Left forelimb (tissue), 1 donor: Measurements from ENCODE around the gene ARMC10.
"Not testable (repeated sequence)": the region's sequence is repeated elsewhere in the genome, so short reads cannot be mapped to it uniquely, and the experiment has no call there.

Experiments
- DNase-seq: peaks from one replicate; pipeline ENCODE4 v3.0.0-alpha.2; 2018; ENCODE audit warnings: low spot score

Gene ARMC10

GRCh38 chr7:103124429-103124979 lies 49.6 kb downstream of the ARMC10 start:
- DNase-seq, result no peak

DNA sequence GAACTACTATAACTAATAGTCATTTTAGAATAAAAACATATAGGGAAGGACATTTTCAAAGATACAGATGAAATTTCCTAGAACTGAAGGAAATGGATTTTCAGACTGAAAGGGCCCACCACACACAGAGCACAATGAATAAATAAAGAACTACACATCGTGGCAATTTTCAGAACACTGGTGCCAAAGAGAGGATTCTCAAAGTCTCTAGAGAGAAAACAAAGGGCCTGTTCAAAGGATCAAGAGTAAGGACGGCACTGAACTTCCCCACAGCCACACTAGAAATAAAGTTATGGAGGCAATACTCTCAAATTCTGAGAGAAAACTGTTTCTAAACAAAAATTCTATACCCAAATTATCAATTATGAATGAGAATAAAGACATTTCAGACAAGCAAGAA lies 52.1 kb downstream of the ARMC10 start:
- DNase-seq, result no peak

- DNase-seq, result no peak
These were observed 55.0 kb downstream of the ARMC10 start for GRCh38 chr7:103129702-103130549.

DNA sequence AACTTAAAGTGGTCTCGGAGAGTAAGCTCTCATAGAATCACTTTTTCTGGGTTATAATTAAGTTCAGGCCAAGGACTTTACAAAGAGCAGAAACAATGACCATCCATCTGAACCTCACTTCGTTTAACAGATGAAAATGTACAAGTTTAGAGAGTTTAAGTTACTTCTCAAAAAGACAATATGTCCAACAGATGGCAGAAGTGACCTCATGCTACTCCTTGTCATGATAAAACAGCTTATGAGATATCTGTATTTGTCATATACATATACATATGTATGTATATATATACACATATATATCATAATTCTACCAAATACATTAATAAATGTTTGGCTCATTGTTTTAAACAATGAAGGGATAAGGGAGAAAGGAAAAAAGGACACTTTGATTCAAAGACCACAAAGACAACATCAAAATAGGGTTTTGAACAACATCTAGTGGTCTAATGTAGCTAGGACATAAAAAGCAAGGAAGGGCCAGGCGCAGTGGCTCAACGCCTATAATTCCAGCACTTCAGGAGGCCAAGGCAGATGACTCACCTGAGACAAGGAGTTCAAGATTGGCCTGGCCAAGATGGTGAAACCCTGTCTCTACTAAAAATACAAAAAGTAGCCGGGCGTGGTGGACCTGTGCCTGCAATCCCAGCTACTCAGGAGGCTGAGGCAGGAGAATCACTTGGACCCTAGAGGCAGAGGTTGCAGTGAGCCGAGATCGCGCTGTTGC lies 56.1 kb downstream of the ARMC10 start:
- DNase-seq, result no peak

DNA sequence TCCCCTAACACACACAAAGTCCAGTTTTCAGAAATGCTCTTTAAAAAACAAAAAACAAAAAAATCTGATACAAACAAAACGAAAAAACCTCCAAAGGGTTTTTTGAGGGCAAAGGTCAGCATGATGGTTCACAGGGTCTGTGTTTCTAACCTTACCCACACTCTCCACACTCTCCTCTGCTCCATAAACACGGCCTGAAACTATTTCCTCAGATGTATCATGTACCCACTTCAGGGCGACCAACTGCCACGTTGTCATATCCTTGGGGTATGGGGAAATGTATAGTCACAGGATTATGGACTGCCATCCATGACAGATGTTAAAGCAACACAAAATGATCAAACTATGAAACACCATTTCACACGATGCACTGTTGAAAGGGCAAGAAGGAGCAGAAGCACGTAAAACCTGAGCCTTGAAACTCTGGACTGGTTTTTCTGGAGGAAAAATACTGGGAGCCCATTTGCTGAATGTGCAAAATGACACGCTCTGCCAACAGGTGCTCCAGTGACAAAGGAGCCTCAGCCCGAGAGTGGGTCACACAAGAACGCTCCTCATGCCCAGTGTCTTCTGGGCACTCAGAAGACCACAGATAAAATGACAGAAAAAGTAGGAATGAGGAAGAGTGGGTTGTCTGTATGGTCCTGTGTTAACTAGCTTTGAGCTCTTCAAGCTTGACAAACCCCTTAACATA lies 58.2 kb downstream of the ARMC10 start:
- DNase-seq, result no peak

DNA sequence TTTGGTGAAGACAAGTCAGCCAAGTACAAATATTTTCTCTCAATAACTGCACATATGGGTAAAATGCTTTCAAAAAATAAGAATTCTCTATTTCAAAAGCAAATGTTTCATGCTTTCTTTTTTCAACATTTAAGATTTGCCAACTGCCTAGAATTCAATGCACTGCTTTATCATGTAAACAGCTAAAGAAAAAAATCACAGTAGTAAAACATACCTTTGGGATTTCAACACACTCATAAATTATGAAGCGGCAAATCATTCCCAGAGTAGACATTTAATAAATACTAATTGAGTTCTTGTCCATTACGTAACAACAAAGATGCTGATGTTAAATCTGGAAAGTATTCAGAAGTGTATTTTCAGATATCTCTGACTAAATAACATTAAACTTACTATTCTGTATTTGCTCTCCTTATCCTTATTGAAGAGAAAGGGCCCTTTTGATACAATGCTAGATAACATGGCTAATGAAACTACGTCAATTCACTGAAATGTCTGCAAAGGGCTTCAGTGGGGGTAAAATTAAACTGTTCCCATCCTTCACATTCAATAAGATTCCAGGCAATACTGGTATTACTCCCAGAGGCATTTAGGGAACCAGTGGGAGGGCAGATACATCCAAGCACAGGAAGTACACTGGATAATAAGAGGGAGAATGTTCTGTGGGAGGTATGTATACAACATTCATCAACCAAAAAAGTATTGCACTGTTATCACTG lies 60.1 kb downstream of the ARMC10 start:
- DNase-seq, result no peak

GRCh38 chr7:103140061-103140460 lies 65.1 kb downstream of the ARMC10 start:
- no peak for DNase-seq

DNA sequence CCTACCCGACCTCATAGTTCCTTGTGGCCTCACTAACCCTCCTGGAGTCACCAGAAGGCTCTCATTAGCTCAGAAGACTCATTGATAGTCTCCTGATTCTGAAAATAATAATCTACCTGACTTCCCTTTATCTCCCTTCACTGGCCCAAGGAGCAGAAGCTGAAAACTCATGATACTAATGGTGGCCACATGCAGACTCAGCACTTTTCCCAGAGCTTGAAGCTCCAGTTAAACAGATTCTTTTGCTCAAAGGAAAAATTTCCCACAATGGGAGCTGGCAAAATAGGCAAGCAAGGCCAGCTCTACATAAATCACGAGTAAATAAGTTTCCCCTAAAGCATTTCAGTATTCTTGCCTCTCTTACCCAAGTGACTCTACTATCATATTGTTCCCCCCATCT lies 65.7 kb downstream of the ARMC10 start:
- no peak for DNase-seq

GRCh38 chr7:103141753-103142404 lies 66.9 kb downstream of the ARMC10 start:
- DNase-seq, result no peak

- no peak for DNase-seq
These were observed 67.6 kb downstream of the ARMC10 start for GRCh38 chr7:103142494-103142893.

GRCh38 chr7:103143868-103144267 lies 68.9 kb downstream of the ARMC10 start:
- no peak for DNase-seq

DNA sequence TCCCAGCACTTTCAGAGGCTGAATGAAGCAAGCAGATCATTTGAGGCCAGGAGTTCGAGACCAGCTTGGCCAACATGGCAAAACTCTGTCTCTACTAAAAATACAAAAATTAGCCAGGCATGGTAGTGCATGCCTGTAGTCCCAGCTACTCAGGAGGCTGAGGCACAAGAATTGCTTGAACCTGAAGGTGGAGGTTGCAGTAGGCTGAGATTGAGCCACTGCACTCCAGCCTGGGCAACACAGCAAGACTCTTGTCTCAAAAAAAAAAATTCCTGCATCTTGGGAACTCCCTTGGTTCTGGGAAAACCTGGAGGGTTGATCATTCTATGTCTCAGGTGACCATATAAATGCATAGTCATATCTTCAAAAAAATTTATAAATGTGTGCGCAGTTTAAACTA lies 69.8 kb downstream of the ARMC10 start:
- not testable (repeated sequence) for DNase-seq

DNA sequence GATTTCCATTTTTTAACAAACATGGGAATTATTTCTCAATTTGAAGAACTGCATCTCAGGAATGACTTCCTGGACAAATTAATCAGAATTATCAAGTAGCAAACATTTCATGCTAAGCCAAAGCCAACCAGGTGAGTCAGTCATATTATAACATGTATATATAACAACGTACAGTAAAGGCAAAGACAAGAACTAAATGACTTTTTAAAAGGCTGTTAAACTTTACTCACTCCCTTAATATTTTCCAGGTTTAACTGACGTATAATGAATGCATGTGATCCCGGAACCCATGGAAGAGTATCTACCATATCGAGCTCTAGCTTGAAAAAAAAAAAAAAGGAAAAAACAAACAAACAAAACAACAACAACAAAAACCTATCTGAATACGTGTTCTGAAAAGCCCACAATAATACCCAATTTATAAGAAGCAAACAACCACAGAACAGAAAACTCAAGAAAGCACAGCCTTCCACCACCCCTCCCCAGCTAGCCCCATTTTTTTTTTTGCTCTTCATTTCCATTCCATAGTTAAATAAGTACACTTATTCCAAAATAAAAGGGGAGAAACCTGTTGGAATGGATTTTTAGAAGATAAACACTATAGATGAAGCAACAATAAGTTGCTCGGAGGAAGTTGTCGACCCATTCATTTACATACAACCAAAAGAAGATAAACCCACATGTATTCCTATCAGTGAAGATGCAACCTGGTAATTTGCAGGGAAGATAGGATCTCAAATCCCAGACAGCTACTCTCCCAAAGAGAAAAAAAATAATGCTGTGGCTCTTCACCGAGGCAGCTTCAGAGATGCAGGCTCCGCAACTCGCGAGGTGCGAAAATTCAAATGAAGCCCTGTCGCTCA lies 73.4 kb downstream of the ARMC10 start:
- DNase-seq, result no peak
